ENCODE measurements around the gene BCAS1. TPM values are rescaled to one million over a fixed set of nuclear protein-coding genes. Genes with fewer than 3 reads are reported as not detected.

Gene BCAS1
- total RNA-seq, 1 experiment from 2014 or later: 1.2 TPM

- Histone ChIP-seq H3K27me3 (replicated peaks; ENCODE audit: control insufficient read depth, insufficient read depth, low read length) (no peaks in the 10 kb centered on the region), H3K9me3 (no peaks in the 10 kb centered on the region), H3K36me3 (ENCODE audit: control insufficient read depth, insufficient read depth, low read length) (no peaks in the 10 kb centered on the region), H3K4me1 (peaks cover 22% of the 10 kb centered on the region), H3K4me3 (ENCODE audit: low read depth, low read length) (no peak overlapping the region)
- Mint-ChIP-seq H3K27ac (ENCODE audit: unreplicated experiment) (no peak overlapping the region), H3K4me3 (ENCODE audit: unreplicated experiment) (no peak overlapping the region), H3K27me3 (ENCODE audit: insufficient read depth, unreplicated experiment) (no peaks in the 10 kb centered on the region), H3K36me3 (ENCODE audit: insufficient read depth, unreplicated experiment) (peaks cover 7% of the 10 kb centered on the region), H3K4me1 (ENCODE audit: low read depth, unreplicated experiment) (peaks cover 39% of the 10 kb centered on the region), H3K9me3 (ENCODE audit: unreplicated experiment) (no peaks in the 10 kb centered on the region)
- ChIA-PET POLR2A (interaction anchor here (0.6 to 1.6 kb wide), 2 partner anchors 17 to 180 kb away, joined by 3 to 5 read pairs; no protein-coding TSS in a partner anchor), CTCF (interaction anchor here (0.6 to 5.4 kb wide), 4 partner anchors 21 to 371 kb away, joined by 3 to 38 read pairs (median 4); no protein-coding TSS in a partner anchor)
- TF ChIP-seq CTCF (IDR thresholded peaks at IDR 0.05; ENCODE audit: insufficient read depth in 1 of 2, low read depth in 1 of 2, low read length in 1 of 2, severe bottlenecking in 1 of 2, unreplicated experiment in 1 of 2): no peak
- intact Hi-C loops (cut with micrococcal nuclease; ENCODE audit: unreplicated experiment): loop anchor here (5.0 kb wide), 1 partner anchor 327 kb away; the partner anchor contains the start of gene ZNF217
- DNase-seq: peak; percentile 64 to 68
- BruUV-seq (replicated peaks): no TSS peak
Observed at GRCh38 chr20:53918949-53919361, 151.4 kb downstream of the BCAS1 start.

GRCh38 chr20:53918020-53918311 lies 152.4 kb downstream of the BCAS1 start:
- no peak for TF ChIP-seq CTCF (IDR thresholded peaks at IDR 0.05; ENCODE audit: insufficient read depth in 1 of 2, low read depth in 1 of 2, low read length in 1 of 2, severe bottlenecking in 1 of 2, unreplicated experiment in 1 of 2)
- CTCF ChIA-PET: interaction anchor here (0.7 to 5.4 kb wide), 4 partner anchors 22 to 339 kb away, joined by 3 to 38 read pairs (median 19); no protein-coding TSS in a partner anchor
- Mint-ChIP-seq H3K27ac (ENCODE audit: unreplicated experiment) (no peak overlapping the region), H3K4me1 (ENCODE audit: low read depth, unreplicated experiment) (peaks cover 46% of the 10 kb centered on the region), H3K9me3 (ENCODE audit: unreplicated experiment) (no peaks in the 10 kb centered on the region), H3K27me3 (ENCODE audit: insufficient read depth, unreplicated experiment) (no peaks in the 10 kb centered on the region), H3K36me3 (ENCODE audit: insufficient read depth, unreplicated experiment) (peaks cover 7% of the 10 kb centered on the region), H3K4me3 (ENCODE audit: unreplicated experiment) (no peak overlapping the region)
- no peak overlapping the region for H3K4me3 ChIP-seq (ENCODE audit: low read depth, low read length)
- no peaks in the 10 kb centered on the region for H3K27me3 ChIP-seq (replicated peaks; ENCODE audit: control insufficient read depth, insufficient read depth, low read length)
- H3K9me3 ChIP-seq: no peaks in the 10 kb centered on the region
- no peaks in the 10 kb centered on the region for H3K36me3 ChIP-seq (ENCODE audit: control insufficient read depth, insufficient read depth, low read length)
- intact Hi-C loops (cut with micrococcal nuclease; ENCODE audit: unreplicated experiment): loop anchor here (5.0 kb wide), 1 partner anchor 326 kb away; the partner anchor contains the start of gene ZNF217
- H3K4me1 ChIP-seq: peaks cover 22% of the 10 kb centered on the region
- BruUV-seq (replicated peaks): no TSS peak
- POLR2A ChIA-PET: interaction anchor here (1.6 kb wide), 1 partner anchor 179 kb away, joined by 5 read pairs; no protein-coding TSS in a partner anchor
- no peak for DNase-seq

GRCh38 chr20:53917145-53918019 lies 153.0 kb downstream of the BCAS1 start:
- no peak for TF ChIP-seq CTCF (IDR thresholded peaks at IDR 0.05; ENCODE audit: insufficient read depth in 1 of 2, low read depth in 1 of 2, low read length in 1 of 2, severe bottlenecking in 1 of 2, unreplicated experiment in 1 of 2)
- ChIA-PET POLR2A (no interaction called here), CTCF (interaction anchor here (1.2 to 5.4 kb wide), 4 partner anchors 16 to 338 kb away, joined by 3 to 38 read pairs (median 24); no protein-coding TSS in a partner anchor)
- Mint-ChIP-seq H3K27me3 (ENCODE audit: insufficient read depth, unreplicated experiment) (no peaks in the 10 kb centered on the region), H3K9me3 (ENCODE audit: unreplicated experiment) (no peaks in the 10 kb centered on the region), H3K27ac (ENCODE audit: unreplicated experiment) (no peak overlapping the region), H3K36me3 (ENCODE audit: insufficient read depth, unreplicated experiment) (peaks cover 7% of the 10 kb centered on the region), H3K4me1 (ENCODE audit: low read depth, unreplicated experiment) (peaks cover 46% of the 10 kb centered on the region), H3K4me3 (ENCODE audit: unreplicated experiment) (no peak overlapping the region)
- Histone ChIP-seq H3K36me3 (ENCODE audit: control insufficient read depth, insufficient read depth, low read length) (no peaks in the 10 kb centered on the region), H3K4me1 (peaks cover 22% of the 10 kb centered on the region), H3K9me3 (no peaks in the 10 kb centered on the region), H3K4me3 (ENCODE audit: low read depth, low read length) (no peak overlapping the region), H3K27me3 (replicated peaks; ENCODE audit: control insufficient read depth, insufficient read depth, low read length) (no peaks in the 10 kb centered on the region)
- intact Hi-C loops (cut with micrococcal nuclease; ENCODE audit: unreplicated experiment): loop anchor here (5.0 kb wide), 1 partner anchor 325 kb away; the partner anchor contains the start of gene ZNF217
- no TSS peak for BruUV-seq (replicated peaks)
- DNase-seq: peak in 1 of 2 experiments; percentile 22
